HepG2 (cell line): ENCODE measurements around the gene ZNF425. TPM values are rescaled to one million over a fixed set of nuclear protein-coding genes. Genes with fewer than 3 reads are reported as not detected.

Experiments used
- ARNT2 ChIP-seq: sonication (generic); formaldehyde crosslinking; IDR thresholded peaks from 2 replicates; pipeline ENCODE4 v1.8.0; 2022; ENCODE audit warnings: mild to moderate bottlenecking, low read depth, missing genetic modification reagents, moderate library complexity
- CBX2 ChIP-seq, 2 experiments: fragments of 200-600 bp in 1 of 2; sonication (generic); formaldehyde crosslinking in 1 of 2; IDR thresholded peaks; 2 replicates each; pipeline versions ENCODE4 v1.7.0 to v1.8.1; 2018 to 2022; ENCODE audit warnings: low read depth in 2 of 2, low read length in 1 of 2, mild to moderate bottlenecking in 1 of 2, missing genetic modification reagents in 1 of 2
- ELF4 ChIP-seq: sonication (generic); formaldehyde crosslinking; IDR thresholded peaks from 2 replicates; pipeline ENCODE4 v1.5.0; 2020; ENCODE audit warnings: missing genetic modification reagents, mild to moderate bottlenecking, moderate library complexity, borderline replicate concordance
- EP300 ChIP-seq, 3 experiments: sonication (generic) in 1 of 3; formaldehyde crosslinking in 1 of 3; IDR thresholded peaks; 2 replicates each; pipeline versions ENCODE4 v1.5.1 to v1.6.1; 2011 to 2020; ENCODE audit warnings: low read depth in 2 of 3, low read length in 2 of 3, borderline replicate concordance in 1 of 3, improper control_type of control experiment in 1 of 3, mild to moderate bottlenecking in 1 of 3, missing genetic modification reagents in 1 of 3, moderate library complexity in 1 of 3
- FOXC1 ChIP-seq: sonication (generic); formaldehyde crosslinking; IDR thresholded peaks from 2 replicates; pipeline ENCODE4 v1.8.0; 2022; ENCODE audit warnings: mild to moderate bottlenecking, missing genetic modification reagents, borderline replicate concordance
- FOXP1 ChIP-seq, 2 experiments: fragments of 450-650 bp in 1 of 2; IDR thresholded peaks; 2 replicates each; pipeline ENCODE4 v1.6.1; 2017 to 2018; ENCODE audit warnings: antibody characterized with exemption in 1 of 2
- HOXA7 ChIP-seq: sonication (generic); formaldehyde crosslinking; IDR thresholded peaks from 2 replicates; pipeline ENCODE4 v1.8.1; 2022; ENCODE audit warnings: mild to moderate bottlenecking, missing genetic modification reagents, moderate library complexity
- KDM6A ChIP-seq: IDR thresholded peaks from 2 replicates; pipeline ENCODE4 v1.6.1; 2016; ENCODE audit warnings: low read depth
- NR1H2 ChIP-seq: sonication (generic); formaldehyde crosslinking; IDR thresholded peaks from 2 replicates; pipeline ENCODE4 v1.8.1; 2022; ENCODE audit warnings: low read depth, missing genetic modification reagents, borderline replicate concordance
- PHB2 ChIP-seq: fragments of 450-650 bp; IDR thresholded peaks from 2 replicates; pipeline ENCODE4 v1.6.1; 2018; ENCODE audit not compliant: partially characterized antibody
- POLR2AphosphoS5 ChIP-seq: IDR thresholded peaks from 2 replicates; pipeline ENCODE4 v1.6.1; 2012; ENCODE audit warnings: low read depth, low read length
- RNF2 ChIP-seq: fragments of 450-650 bp; conservative IDR thresholded peaks from 2 replicates; pipeline ENCODE4 v1.6.1; 2016; ENCODE audit warnings: low read depth
- RORA ChIP-seq: sonication (generic); formaldehyde crosslinking; IDR thresholded peaks from 2 replicates; pipeline ENCODE4 v1.5.0; 2020; ENCODE audit warnings: mild to moderate bottlenecking, missing genetic modification reagents, moderate library complexity
- SIN3A ChIP-seq: IDR thresholded peaks from 2 replicates; pipeline ENCODE4 v1.6.1; 2011; ENCODE audit warnings: low read depth, mild to moderate bottlenecking, control low read depth, low read length, borderline replicate concordance
- TMF1 ChIP-seq: sonication (generic); formaldehyde crosslinking; IDR thresholded peaks from 2 replicates; pipeline ENCODE4 v1.8.1; 2022; ENCODE audit warnings: low read depth, missing genetic modification reagents
- ZNF260 ChIP-seq: sonication (generic); formaldehyde crosslinking; IDR thresholded peaks from 2 replicates; pipeline ENCODE4 v1.4.0; 2020; ENCODE audit warnings: missing genetic modification reagents, low read depth, mild to moderate bottlenecking, borderline replicate concordance
- polyA plus RNA-seq, 8 experiments: library from polyadenylated mRNA; depleted of rRNA in 3 of 8; stranded (reverse) in 7 of 8; unstranded in 1 of 8; fragments of >200 nt; fragmentation: Illumina TruSeq in 4 of 8; extraction: Trizol in 4 of 8; gene quantifications; 2 replicates each; pipeline versions ENCODE4 v1.2.1 to v1.2.3, GENCODE V29; 2011 to 2016; ENCODE audit warnings: low read depth in 4 of 8, missing spikeins in 1 of 8, mixed read lengths in 1 of 8; ENCODE audit not compliant: insufficient read depth in 1 of 8
- total RNA-seq, 5 experiments: library from RNA; depleted of rRNA; stranded (reverse); fragments of >200 nt; fragmentation: Illumina TruSeq; extraction: Trizol; gene quantifications; 2 replicates each; pipeline ENCODE4 v1.2.3, GENCODE V29; 2016; ENCODE audit warnings: low read depth in 1 of 5
- TF ChIP-seq, protein P1 (sequence below): sonication (generic); formaldehyde crosslinking; IDR thresholded peaks from 2 replicates; pipeline ENCODE4 v1.4.0; 2020; ENCODE audit warnings: missing genetic modification reagents
- TF ChIP-seq, protein P2 (sequence below): sonication (generic); formaldehyde crosslinking; IDR thresholded peaks from 2 replicates; pipeline ENCODE4 v1.4.0; 2020; ENCODE audit warnings: mild to moderate bottlenecking, missing genetic modification reagents
- TF ChIP-seq, protein P3 (sequence below): IDR thresholded peaks from 2 replicates; pipeline ENCODE4 v1.6.1; 2018; ENCODE audit warnings: missing genetic modification reagents
- TF ChIP-seq, protein P4 (sequence below): sonication (generic); formaldehyde crosslinking; IDR thresholded peaks from 2 replicates; pipeline ENCODE4 v1.9.0; 2022; ENCODE audit warnings: missing genetic modification reagents, mild to moderate bottlenecking, borderline replicate concordance
- TF ChIP-seq, protein P5 (sequence below): sonication (generic); formaldehyde crosslinking; IDR thresholded peaks from 2 replicates; pipeline ENCODE4 v1.4.0; 2020; ENCODE audit warnings: missing genetic modification reagents; ENCODE audit errors: not compliant biosample characterization

ZNF425 gene
- total and polyA plus RNA-seq, 2 of the 13 experiments (the other 11 are each of a cell fraction or from before 2014, with no cell fraction given) = 0.51 to 1.1 TPM

DNA sequence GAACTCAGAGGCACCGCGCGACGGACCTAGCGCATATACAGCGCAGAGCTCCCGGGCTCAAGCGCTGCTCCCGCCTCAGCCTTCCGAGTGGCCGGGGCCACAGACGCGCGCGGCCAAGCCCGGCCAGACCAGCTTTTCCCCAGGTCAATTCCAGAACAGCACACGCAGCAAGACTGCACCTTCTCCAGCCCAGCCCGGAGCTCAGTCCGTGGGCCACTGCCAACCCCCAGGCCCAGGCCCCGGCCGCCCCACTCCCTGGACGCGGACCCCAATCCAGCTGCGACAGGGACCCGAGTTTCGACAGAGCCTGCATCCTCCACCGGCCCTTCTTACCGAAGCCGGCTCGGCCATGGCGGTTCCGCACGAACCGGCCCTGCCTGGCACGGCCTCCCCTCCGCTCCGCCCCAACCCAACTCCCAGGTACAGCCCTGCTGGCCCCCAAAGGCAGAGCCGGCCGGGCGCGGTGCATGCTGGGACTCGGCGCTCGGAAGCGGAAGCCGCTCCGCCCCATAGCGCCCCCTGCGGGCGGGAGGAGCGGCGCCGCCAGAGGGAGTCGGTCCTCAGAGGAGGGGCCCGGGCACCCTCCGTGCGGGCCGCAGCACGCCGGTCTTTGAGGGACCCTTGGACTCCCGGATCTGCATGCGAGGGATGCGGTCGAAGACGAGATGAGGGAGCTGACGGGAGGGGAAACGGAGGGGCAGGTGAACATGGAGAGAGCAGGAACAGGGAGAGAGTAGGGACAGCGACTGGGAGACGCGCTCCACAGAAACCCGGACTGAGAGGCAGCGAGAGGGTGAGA, at the start of gene ZNF425 (continued):
- TF ChIP-seq, protein P1, sequence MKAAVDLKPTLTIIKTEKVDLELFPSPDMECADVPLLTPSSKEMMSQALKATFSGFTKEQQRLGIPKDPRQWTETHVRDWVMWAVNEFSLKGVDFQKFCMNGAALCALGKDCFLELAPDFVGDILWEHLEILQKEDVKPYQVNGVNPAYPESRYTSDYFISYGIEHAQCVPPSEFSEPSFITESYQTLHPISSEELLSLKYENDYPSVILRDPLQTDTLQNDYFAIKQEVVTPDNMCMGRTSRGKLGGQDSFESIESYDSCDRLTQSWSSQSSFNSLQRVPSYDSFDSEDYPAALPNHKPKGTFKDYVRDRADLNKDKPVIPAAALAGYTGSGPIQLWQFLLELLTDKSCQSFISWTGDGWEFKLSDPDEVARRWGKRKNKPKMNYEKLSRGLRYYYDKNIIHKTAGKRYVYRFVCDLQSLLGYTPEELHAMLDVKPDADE (CRISPR knock-in tag) = no peak
- peak; percentile 70; the same call in 1 of the 2 replicates for TF ChIP-seq RNF2
- no peak for TF ChIP-seq PHB2
- TF ChIP-seq, protein P2, sequence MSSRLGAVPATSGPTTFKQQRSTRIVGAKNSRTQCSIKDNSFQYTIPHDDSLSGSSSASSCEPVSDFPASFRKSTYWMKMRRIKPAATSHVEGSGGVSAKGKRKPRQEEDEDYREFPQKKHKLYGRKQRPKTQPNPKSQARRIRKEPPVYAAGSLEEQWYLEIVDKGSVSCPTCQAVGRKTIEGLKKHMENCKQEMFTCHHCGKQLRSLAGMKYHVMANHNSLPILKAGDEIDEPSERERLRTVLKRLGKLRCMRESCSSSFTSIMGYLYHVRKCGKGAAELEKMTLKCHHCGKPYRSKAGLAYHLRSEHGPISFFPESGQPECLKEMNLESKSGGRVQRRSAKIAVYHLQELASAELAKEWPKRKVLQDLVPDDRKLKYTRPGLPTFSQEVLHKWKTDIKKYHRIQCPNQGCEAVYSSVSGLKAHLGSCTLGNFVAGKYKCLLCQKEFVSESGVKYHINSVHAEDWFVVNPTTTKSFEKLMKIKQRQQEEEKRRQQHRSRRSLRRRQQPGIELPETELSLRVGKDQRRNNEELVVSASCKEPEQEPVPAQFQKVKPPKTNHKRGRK (CRISPR knock-in tag) = no peak
- TF ChIP-seq TMF1 (CRISPR knock-in tag) = no peak
- TF ChIP-seq NR1H2 (CRISPR knock-in tag) = 0 out of 2 replicates have a peak, but pooled peaks have one; percentile 45
- TF ChIP-seq FOXC1 = peak; percentile 93
- TF ChIP-seq, protein P3, sequence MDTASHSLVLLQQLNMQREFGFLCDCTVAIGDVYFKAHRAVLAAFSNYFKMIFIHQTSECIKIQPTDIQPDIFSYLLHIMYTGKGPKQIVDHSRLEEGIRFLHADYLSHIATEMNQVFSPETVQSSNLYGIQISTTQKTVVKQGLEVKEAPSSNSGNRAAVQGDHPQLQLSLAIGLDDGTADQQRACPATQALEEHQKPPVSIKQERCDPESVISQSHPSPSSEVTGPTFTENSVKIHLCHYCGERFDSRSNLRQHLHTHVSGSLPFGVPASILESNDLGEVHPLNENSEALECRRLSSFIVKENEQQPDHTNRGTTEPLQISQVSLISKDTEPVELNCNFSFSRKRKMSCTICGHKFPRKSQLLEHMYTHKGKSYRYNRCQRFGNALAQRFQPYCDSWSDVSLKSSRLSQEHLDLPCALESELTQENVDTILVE (CRISPR knock-in tag) = peak; percentile 82; the same call in 1 of the 2 replicates
- TF ChIP-seq FOXP1 (IDR thresholded peaks at IDR 0.05) = no peak
- TF ChIP-seq FOXP1 (CRISPR knock-in tag; IDR thresholded peaks at IDR 0.05) = no peak
- TF ChIP-seq RORA = no peak
- TF ChIP-seq ELF4 (CRISPR knock-in tag) = peak; percentile 84
- TF ChIP-seq, protein P4, sequence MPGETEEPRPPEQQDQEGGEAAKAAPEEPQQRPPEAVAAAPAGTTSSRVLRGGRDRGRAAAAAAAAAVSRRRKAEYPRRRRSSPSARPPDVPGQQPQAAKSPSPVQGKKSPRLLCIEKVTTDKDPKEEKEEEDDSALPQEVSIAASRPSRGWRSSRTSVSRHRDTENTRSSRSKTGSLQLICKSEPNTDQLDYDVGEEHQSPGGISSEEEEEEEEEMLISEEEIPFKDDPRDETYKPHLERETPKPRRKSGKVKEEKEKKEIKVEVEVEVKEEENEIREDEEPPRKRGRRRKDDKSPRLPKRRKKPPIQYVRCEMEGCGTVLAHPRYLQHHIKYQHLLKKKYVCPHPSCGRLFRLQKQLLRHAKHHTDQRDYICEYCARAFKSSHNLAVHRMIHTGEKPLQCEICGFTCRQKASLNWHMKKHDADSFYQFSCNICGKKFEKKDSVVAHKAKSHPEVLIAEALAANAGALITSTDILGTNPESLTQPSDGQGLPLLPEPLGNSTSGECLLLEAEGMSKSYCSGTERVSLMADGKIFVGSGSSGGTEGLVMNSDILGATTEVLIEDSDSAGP (CRISPR knock-in tag) = peak; percentile 97
- TF ChIP-seq ZNF260 = peak; percentile 80; the same call in 1 of the 2 replicates
- peak; percentile 20; the same call in 1 of the 2 replicates for TF ChIP-seq SIN3A
- TF ChIP-seq, protein P5, sequence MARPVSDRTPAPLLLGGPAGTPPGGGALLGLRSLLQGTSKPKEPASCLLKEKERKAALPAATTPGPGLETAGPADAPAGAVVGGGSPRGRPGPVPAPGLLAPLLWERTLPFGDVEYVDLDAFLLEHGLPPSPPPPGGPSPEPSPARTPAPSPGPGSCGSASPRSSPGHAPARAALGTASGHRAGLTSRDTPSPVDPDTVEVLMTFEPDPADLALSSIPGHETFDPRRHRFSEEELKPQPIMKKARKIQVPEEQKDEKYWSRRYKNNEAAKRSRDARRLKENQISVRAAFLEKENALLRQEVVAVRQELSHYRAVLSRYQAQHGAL = peak; percentile 67
- no peak for TF ChIP-seq CBX2 (IDR thresholded peaks at IDR 0.05; ENCODE audit: low read depth, low read length)
- TF ChIP-seq CBX2 (CRISPR knock-in tag; IDR thresholded peaks at IDR 0.05; ENCODE audit: low read depth) = no peak
- TF ChIP-seq EP300 (IDR thresholded peaks at IDR 0.05; ENCODE audit: low read depth in 2 of 2, low read length in 2 of 2) = peak in 1 of 2 experiments; percentile 62; a peak in 1 of 4 replicates
- no peak for TF ChIP-seq EP300 (CRISPR knock-in tag; IDR thresholded peaks at IDR 0.05; ENCODE audit: borderline replicate concordance)
- no peak for TF ChIP-seq HOXA7 (CRISPR knock-in tag)
- peak; percentile 88; the same call in 1 of the 2 replicates for TF ChIP-seq ARNT2 (CRISPR knock-in tag)
- peak; percentile 89 for TF ChIP-seq POLR2AphosphoS5
- TF ChIP-seq KDM6A = no peak
